ENCODE data around the gene PAPPA. TPM values are rescaled to one million over a fixed set of nuclear protein-coding genes. Genes with fewer than 3 reads are reported as not detected.

Gene PAPPA
- total RNA-seq, 1 experiment from 2014 or later: 0.05 TPM

DNA sequence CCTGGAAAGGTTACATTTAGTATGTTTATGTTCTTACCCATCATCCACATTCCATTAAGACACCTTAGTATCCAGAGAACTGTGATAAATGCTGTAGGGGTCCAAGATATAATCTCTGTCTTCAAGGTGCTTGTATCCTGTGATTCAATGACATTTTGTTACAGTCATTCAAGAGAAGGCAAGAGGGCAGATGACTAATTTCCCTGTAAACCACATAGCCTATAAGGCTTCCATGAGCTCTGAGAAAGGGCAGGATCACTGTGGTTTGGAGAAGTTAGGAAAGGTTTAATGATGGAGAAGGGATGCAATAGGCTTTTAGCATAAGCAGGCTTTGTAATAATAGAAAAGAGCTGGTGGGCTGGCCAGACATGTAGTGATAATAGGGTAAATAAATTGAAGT is 40.0 kb downstream of the PAPPA start:
- Histone ChIP-seq H3K9ac (ENCODE audit: low read length) (no peak overlapping the region), H3K9me2 (ENCODE audit: insufficient read depth) (no peaks in the 10 kb centered on the region), H4K20me1 (ENCODE audit: insufficient read depth) (no peaks in the 10 kb centered on the region), H3K27me3 (ENCODE audit: insufficient read depth, low read length) (peaks cover 56% of the 10 kb centered on the region; the same call in 1 of the 2 replicates), H3K36me3 (ENCODE audit: control insufficient read depth in 1 of 2, insufficient read depth in 2 of 2, low read length in 2 of 2) (no peaks in the 10 kb centered on the region), H3K27ac (ENCODE audit: low read depth, low read length) (no peak overlapping the region), H3K9me3 (ENCODE audit: control insufficient read depth in 1 of 2, insufficient read depth in 1 of 2, low read depth in 1 of 2, low read length in 2 of 2) (no peaks in the 10 kb centered on the region), H3K4me3 (replicated peaks in 1 of 2; ENCODE audit: low read depth in 1 of 2, low read length in 2 of 2) (no peak overlapping the region), H2AFZ (ENCODE audit: low read depth, low read length, poor library complexity, severe bottlenecking) (no peak overlapping the region), H3K4me2 (ENCODE audit: low read length) (no peak overlapping the region), H3K79me2 (ENCODE audit: insufficient read depth, low read length) (no peaks in the 10 kb centered on the region), H3K4me1 (ENCODE audit: control insufficient read depth in 1 of 2, insufficient read depth in 2 of 2, low read length in 2 of 2) (no peaks in the 10 kb centered on the region)
- no peak for ATAC-seq
- ChIA-PET POLR2A (no interaction called here), RAD21 (ENCODE audit: low non-redundant PET in 1 of 2, low total read pairs in 2 of 2, uncharacterized antibody in 2 of 2, unreplicated experiment in 2 of 2) (no interaction called here), CTCF (no interaction called here)
- intact Hi-C loops (cut with micrococcal nuclease): loop anchor here (2.0 kb wide), 1 partner anchor 17 kb away; no protein-coding TSS in a partner anchor
- DNase-seq (ENCODE audit: low read depth, low spot score): no peak
- TF ChIP-seq SP1 (IDR thresholded peaks at IDR 0.05; ENCODE audit: low read depth): no peak
- TF ChIP-seq EZH2phosphoT487 (IDR thresholded peaks at IDR 0.05; ENCODE audit: borderline replicate concordance): no peak
- no peak for TF ChIP-seq EGR1 (IDR thresholded peaks at IDR 0.05; ENCODE audit: low read depth)
- TF ChIP-seq CBX3 (IDR thresholded peaks at IDR 0.05; ENCODE audit: low read depth): no peak
- TF ChIP-seq, protein P1, sequence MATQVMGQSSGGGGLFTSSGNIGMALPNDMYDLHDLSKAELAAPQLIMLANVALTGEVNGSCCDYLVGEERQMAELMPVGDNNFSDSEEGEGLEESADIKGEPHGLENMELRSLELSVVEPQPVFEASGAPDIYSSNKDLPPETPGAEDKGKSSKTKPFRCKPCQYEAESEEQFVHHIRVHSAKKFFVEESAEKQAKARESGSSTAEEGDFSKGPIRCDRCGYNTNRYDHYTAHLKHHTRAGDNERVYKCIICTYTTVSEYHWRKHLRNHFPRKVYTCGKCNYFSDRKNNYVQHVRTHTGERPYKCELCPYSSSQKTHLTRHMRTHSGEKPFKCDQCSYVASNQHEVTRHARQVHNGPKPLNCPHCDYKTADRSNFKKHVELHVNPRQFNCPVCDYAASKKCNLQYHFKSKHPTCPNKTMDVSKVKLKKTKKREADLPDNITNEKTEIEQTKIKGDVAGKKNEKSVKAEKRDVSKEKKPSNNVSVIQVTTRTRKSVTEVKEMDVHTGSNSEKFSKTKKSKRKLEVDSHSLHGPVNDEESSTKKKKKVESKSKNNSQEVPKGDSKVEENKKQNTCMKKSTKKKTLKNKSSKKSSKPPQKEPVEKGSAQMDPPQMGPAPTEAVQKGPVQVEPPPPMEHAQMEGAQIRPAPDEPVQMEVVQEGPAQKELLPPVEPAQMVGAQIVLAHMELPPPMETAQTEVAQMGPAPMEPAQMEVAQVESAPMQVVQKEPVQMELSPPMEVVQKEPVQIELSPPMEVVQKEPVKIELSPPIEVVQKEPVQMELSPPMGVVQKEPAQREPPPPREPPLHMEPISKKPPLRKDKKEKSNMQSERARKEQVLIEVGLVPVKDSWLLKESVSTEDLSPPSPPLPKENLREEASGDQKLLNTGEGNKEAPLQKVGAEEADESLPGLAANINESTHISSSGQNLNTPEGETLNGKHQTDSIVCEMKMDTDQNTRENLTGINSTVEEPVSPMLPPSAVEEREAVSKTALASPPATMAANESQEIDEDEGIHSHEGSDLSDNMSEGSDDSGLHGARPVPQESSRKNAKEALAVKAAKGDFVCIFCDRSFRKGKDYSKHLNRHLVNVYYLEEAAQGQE (IDR thresholded peaks at IDR 0.05; ENCODE audit: low read depth): no peak
- TF ChIP-seq CEBPB (IDR thresholded peaks at IDR 0.05; ENCODE audit: low read depth): no peak
- TF ChIP-seq ELF1 (IDR thresholded peaks at IDR 0.05; ENCODE audit: borderline replicate concordance, low read depth): no peak
- no peak for TF ChIP-seq JUND (IDR thresholded peaks at IDR 0.05)
- TF ChIP-seq, protein P2, sequence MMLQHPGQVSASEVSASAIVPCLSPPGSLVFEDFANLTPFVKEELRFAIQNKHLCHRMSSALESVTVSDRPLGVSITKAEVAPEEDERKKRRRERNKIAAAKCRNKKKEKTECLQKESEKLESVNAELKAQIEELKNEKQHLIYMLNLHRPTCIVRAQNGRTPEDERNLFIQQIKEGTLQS (IDR thresholded peaks at IDR 0.05): no peak
- TF ChIP-seq TCF7L2 (IDR thresholded peaks at IDR 0.05; ENCODE audit: borderline replicate concordance, extremely low read depth, insufficient read depth, insufficient read length): no peak
- TF ChIP-seq MAX (IDR thresholded peaks at IDR 0.05): no peak
- TF ChIP-seq POLR2AphosphoS5 (IDR thresholded peaks at IDR 0.05; ENCODE audit: low read depth, low read length): no peak
- no TSS peak for BruUV-seq (replicated peaks)
